ENCODE measurements around the gene CACNA1H.
"Not testable (repeated sequence)": the region's sequence is repeated elsewhere in the genome, so short reads cannot be mapped to it uniquely, and the experiment has no call there.

Gene CACNA1H

GRCh38 chr16:1255276-1256122 lies 102.6 kb downstream of the CACNA1H start, which contains the start of gene TPSD1:
TSS of gene TPSD1 (plus strand) at chr16:1256069. CDS start at chr16:1256281, 212 bp downstream.
- DNase-seq (ENCODE audit: low read depth), result not testable (repeated sequence)

GRCh38 chr16:1256296-1256873 lies 103.5 kb downstream of the CACNA1H start:
- not testable (repeated sequence) for DNase-seq (ENCODE audit: low read depth)

GRCh38 chr16:1256874-1257322 lies 104.0 kb downstream of the CACNA1H start:
- no peak for DNase-seq (ENCODE audit: low read depth)

GRCh38 chr16:1257561-1258224 lies 104.8 kb downstream of the CACNA1H start:
- DNase-seq (ENCODE audit: low read depth), result no peak

GRCh38 chr16:1258225-1258600 lies 105.3 kb downstream of the CACNA1H start:
- no peak for DNase-seq (ENCODE audit: low read depth)

- DNase-seq (ENCODE audit: low read depth), result no peak
These were observed 106.2 kb downstream of the CACNA1H start for GRCh38 chr16:1258906-1259759.

GRCh38 chr16:1259760-1260068 lies 106.8 kb downstream of the CACNA1H start:
- no peak for DNase-seq (ENCODE audit: low read depth)

- no peak for DNase-seq (ENCODE audit: low read depth)
These were observed 107.3 kb downstream of the CACNA1H start for GRCh38 chr16:1260101-1260680.

GRCh38 chr16:1261131-1261892 lies 108.4 kb downstream of the CACNA1H start:
- DNase-seq (ENCODE audit: low read depth), result no peak

GRCh38 chr16:1262210-1262845 lies 109.4 kb downstream of the CACNA1H start:
- no peak for DNase-seq (ENCODE audit: low read depth)

GRCh38 chr16:1262846-1263221 lies 109.9 kb downstream of the CACNA1H start:
- no peak for DNase-seq (ENCODE audit: low read depth)

- no peak for DNase-seq (ENCODE audit: low read depth)
These were observed 110.9 kb downstream of the CACNA1H start for GRCh38 chr16:1263591-1264344.

- no peak for DNase-seq (ENCODE audit: low read depth)
These were observed 111.6 kb downstream of the CACNA1H start for GRCh38 chr16:1264345-1265089.

- no peak for DNase-seq (ENCODE audit: low read depth)
These were observed 112.3 kb downstream of the CACNA1H start for GRCh38 chr16:1265090-1265630.

GRCh38 chr16:1265826-1266225 lies 112.9 kb downstream of the CACNA1H start:
- DNase-seq (ENCODE audit: low read depth), result no peak

GRCh38 chr16:1269418-1269817 lies 116.5 kb downstream of the CACNA1H start:
- not testable (repeated sequence) for DNase-seq (ENCODE audit: low read depth)

GRCh38 chr16:1271380-1271723 lies 118.4 kb downstream of the CACNA1H start:
- DNase-seq (ENCODE audit: low read depth), result no peak

Data from stimulated activated CD8-positive, alpha-beta memory T cell treated with anti-CD3 and anti-CD28 coated beads, Interleukin-12 subunit alpha, Interleukin-12 subunit beta, amount 100 ng/mL, for 1 hour (primary cell).